Lung (tissue), 12 donors: ENCODE results near the gene DOCK3. TPM values are rescaled to one million over a fixed set of nuclear protein-coding genes. Genes with fewer than 3 reads are reported as not detected.

Source experiments
- ATAC-seq: fragments of 200-7000 bp; cut with Tn5 transposase; one replicate; pipeline ENCODE4 v1.9.1; 2020; ENCODE audit warnings: moderate number of reproducible peaks; ENCODE audit not compliant: insufficient read depth, low FRiP score
- DNase-seq, 3 donors: peaks; one replicate each; pipeline ENCODE4 v3.0.0-alpha.2; 2013 to 2017
- H3K27ac ChIP-seq, 2 donors: one replicate each; pipeline ENCODE4 v1.5.1; 2013; ENCODE audit warnings: mild to moderate bottlenecking in 2 of 2, moderate library complexity in 2 of 2, control low read depth in 1 of 2, inconsistent platforms in 1 of 2, low read depth in 1 of 2, low read length in 1 of 2
- H3K27me3 ChIP-seq, 3 donors: one replicate each; pipeline ENCODE4 v1.5.1; 2013; ENCODE audit warnings: low read length in 2 of 3; ENCODE audit not compliant: control insufficient read depth in 3 of 3, insufficient read depth in 3 of 3
- H3K36me3 ChIP-seq, 4 donors: one replicate each; pipeline ENCODE4 v1.5.1; 2013; ENCODE audit warnings: low read length in 4 of 4, mild to moderate bottlenecking in 1 of 4, moderate library complexity in 1 of 4; ENCODE audit not compliant: control insufficient read depth in 4 of 4, insufficient read depth in 4 of 4
- H3K4me1 ChIP-seq, 5 donors: one replicate each; pipeline ENCODE4 v1.5.1; 2013; ENCODE audit warnings: low read length in 5 of 5, mild to moderate bottlenecking in 2 of 5, moderate library complexity in 1 of 5; ENCODE audit not compliant: control insufficient read depth in 5 of 5, insufficient read depth in 5 of 5
- H3K4me3 ChIP-seq: one replicate; pipeline ENCODE4 v1.5.1; 2013; ENCODE audit warnings: mild to moderate bottlenecking, control low read depth, moderate library complexity
- H3K9ac ChIP-seq, 2 donors: one replicate each; pipeline ENCODE4 v1.5.1; 2013; ENCODE audit warnings: low read length in 2 of 2, control low read depth in 1 of 2; ENCODE audit not compliant: insufficient read depth in 1 of 2
- H3K9me3 ChIP-seq, 4 donors: one replicate each; pipeline ENCODE4 v1.5.1; 2013; ENCODE audit warnings: low read length in 3 of 4, mild to moderate bottlenecking in 1 of 4, moderate library complexity in 1 of 4; ENCODE audit not compliant: control insufficient read depth in 4 of 4, insufficient read depth in 3 of 4
- CTCF ChIP-seq: IDR thresholded peaks from 2 replicates; pipeline ENCODE4 v1.5.1; 2012; ENCODE audit warnings: mild to moderate bottlenecking; ENCODE audit errors: control extremely low read depth, extremely low read depth
- WGBS, 2 donors: extraction: QIAGEN DNeasy Blood & Tissue Kit; methylation state at CpG; one replicate each; pipeline ENCODE4 v1.1.7; 2013; 5-methylcytosine and 5-hydroxymethylcytosine counted together
- polyA plus RNA-seq, 2 donors: library from polyadenylated mRNA; stranded (reverse); fragments of 200-250 nt; gene quantifications; one replicate each; pipeline ENCODE4 v1.2.1, GENCODE V29; 2013
- total RNA-seq, 2 donors: library from RNA; depleted of rRNA in 1 of 2; stranded (reverse); fragments of >200 nt in 1 of 2; gene quantifications; one replicate each; pipeline ENCODE4 v1.2.1, GENCODE V29; 2014 to 2021
- donor health status: control.
- donor health status: control.
- donor health status: Bipolar disorder and iron deficiency.
- donor health status: healthy.
- donor health status: DM: yes; HTN: yes; CAD: no.

The DOCK3 gene
- total and polyA plus RNA-seq, 4 donors: 0.06 to 1.4 (median 0.34) TPM

GRCh38 chr3:51340013-51340829 is 665.5 kb downstream of the DOCK3 start:
- peak overlapping the region in 1 of 2 donors; percentile 46 for H3K27ac ChIP-seq
- peak; percentile 69 for ATAC-seq
- no peak overlapping the region for H3K9ac ChIP-seq
- no peaks in the 10 kb centered on the region for H3K27me3 ChIP-seq
- no peaks in the 10 kb centered on the region for H3K36me3 ChIP-seq
- H3K4me3 ChIP-seq: no peak overlapping the region
- H3K4me1 ChIP-seq: no peaks in the 10 kb centered on the region
- no peaks in the 10 kb centered on the region for H3K9me3 ChIP-seq
- TF ChIP-seq CTCF: no peak
- DNase-seq: peak in 1 of 3 donors; percentile 8
- WGBS, 2 donors: 64 to 73% methylated on average over 4 of the region's 4 CpGs

DNA sequence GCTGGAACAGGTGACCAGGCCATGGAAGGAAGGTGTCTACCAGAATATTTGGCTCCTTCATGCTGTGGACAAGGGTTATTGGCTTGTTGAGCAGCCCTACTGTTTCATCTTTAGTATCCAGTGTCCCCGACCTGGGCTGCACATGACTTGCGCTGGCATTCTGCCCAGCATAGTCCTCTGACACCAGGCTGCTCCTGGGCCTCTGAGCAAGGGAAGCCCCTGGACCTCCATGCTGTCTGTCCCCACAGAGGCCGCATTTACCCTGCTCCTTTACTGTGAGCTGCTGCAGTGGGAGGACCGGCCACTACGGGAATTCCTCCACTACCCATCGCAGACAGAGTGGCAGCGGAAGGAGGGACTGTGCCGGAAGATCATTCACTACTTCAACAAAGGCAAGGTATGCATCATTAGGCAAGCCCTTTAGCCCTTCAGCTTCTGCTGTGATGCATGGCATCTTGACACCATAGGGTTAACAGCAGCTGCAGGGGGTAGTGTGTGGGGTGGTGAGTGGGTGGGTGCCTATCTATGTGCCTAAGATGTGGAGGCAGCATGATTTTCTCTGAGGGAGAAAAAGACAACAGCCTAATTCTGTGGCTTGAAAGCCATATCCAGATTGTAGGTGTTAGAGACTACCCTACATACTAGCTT is 666.4 kb downstream of the DOCK3 start:
- Histone ChIP-seq H3K4me1 (no peaks in the 10 kb centered on the region), H3K36me3 (no peaks in the 10 kb centered on the region), H3K27me3 (no peaks in the 10 kb centered on the region), H3K9ac (no peak overlapping the region), H3K27ac (peak overlapping the region in 1 of 2 donors; percentile 46), H3K4me3 (no peak overlapping the region), H3K9me3 (no peaks in the 10 kb centered on the region)
- DNase-seq (no peak), ATAC-seq (no peak)
- no peak for TF ChIP-seq CTCF
- 89 to 91% methylated on average over 8 of the region's 8 CpGs for WGBS, 2 donors

DNA sequence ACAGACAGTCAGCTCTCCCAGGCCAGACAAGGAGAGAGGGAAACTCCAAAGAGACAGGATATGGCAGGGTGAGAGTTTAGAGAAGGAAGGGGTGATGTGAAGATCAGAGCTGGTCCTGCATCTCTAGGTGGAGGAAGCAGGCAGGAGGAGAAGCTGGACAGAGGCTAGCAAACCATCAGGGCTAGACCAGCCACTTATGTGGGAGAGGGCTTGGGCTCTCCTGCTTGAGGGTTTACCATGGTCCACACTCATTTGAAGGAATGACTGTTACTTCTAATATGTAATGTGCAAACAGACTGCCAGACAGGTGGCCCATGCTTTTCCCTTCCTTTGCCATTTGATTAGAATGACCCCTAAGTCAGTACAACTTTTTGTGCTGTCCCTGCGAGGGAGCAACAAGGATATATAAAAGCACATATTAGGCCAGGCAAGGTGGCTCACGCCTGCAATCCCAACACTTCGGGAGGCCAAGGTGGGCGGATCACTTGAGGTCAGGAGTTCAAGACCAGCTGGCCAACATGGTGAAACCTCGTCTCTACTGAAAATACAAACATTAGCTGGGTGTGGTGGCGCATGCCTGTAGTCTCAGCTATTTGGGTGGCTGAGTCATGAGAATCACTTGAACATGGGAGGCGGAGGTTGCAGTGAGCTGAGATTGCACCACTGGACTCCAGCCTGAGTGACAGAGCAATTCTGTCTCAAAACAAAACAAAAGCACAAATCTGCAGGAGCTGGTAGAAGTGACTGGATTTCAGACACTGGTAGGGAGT is 669.4 kb downstream of the DOCK3 start:
- DNase-seq: no peak
- Histone ChIP-seq H3K27ac (no peak overlapping the region), H3K9me3 (no peaks in the 10 kb centered on the region), H3K27me3 (no peaks in the 10 kb centered on the region), H3K4me1 (no peaks in the 10 kb centered on the region), H3K9ac (no peak overlapping the region), H3K4me3 (no peak overlapping the region), H3K36me3 (no peaks in the 10 kb centered on the region)
- no peak for ATAC-seq
- 71 to 91% methylated on average over 7 of the region's 7 CpGs for WGBS, 2 donors
- no peak for TF ChIP-seq CTCF
